Caki2 (cell line): ENCODE measurements around the gene RNF167. TPM values are rescaled to one million over a fixed set of nuclear protein-coding genes. Genes with fewer than 3 reads are reported as not detected.
A peak's percentile ranks its signal among the peaks of the same experiment; 100 is the strongest.
"Not testable (repeated sequence)": the region's sequence is repeated elsewhere in the genome, so short reads cannot be mapped to it uniquely, and the experiment has no call there.

Experiments used
- DNase-seq: peaks from one replicate; pipeline ENCODE4 v3.0.0-alpha.2; 2015; ENCODE audit warnings: low read depth
- in situ Hi-C: cut with HindIII; loops from 2 replicates; pipeline ENCODE4 v1.10.0; 2016; ENCODE audit warnings: low sequenced_read_pairs, low pct_unique_long_range_greater_than_20kb, mixed read lengths
- total RNA-seq: library from RNA; depleted of rRNA; stranded (reverse); fragments of >200 nt; shearing (Covaris generic); gene quantifications from 2 replicates; pipeline ENCODE4 v1.2.3, GENCODE V29; 2014; ENCODE audit warnings: low replicate concordance

The RNF167 gene
- total RNA-seq, 1 experiment from 2014 or later, result 57.1 TPM

- no peak for DNase-seq
- in situ Hi-C loops, result no loop called here
Observed at GRCh38 chr17:4901108-4901647, 38.9 kb upstream of the RNF167 start.

DNA sequence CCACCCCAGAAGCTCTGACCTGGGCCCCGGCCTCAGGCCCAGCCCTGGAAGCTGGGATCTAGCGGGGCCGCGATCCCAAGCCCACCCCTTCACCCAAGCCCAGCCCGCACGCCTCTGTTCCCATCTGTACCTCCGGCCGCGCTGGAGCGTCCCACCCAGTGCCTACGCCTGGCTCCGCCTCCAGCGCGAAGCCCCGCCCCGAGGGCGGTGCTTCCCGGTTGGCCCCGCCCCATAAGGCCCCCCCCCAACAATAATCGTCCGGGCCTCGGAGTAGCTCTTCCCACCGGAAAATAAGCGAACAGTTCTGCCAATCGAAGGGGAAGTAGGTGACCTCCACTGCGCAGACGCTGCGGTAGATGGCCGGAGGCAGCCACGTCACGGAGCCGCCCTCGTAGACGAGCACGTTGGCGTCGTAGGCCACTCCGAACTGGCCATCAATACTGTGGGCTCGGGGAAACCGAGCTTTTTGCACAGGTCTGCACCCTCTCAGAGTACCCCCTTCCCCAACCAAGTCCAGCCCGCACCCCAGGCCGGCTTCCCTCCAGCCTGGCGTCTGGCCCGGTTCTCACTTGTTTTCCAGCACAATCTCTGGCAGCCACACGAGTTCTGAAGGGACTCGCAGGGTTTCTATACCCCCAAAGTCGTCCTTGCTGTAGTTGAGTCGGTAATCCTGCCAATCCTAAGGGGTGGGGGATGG, 38.3 kb upstream of the RNF167 start:
- no peak for DNase-seq
- in situ Hi-C loops, result no loop called here

DNA sequence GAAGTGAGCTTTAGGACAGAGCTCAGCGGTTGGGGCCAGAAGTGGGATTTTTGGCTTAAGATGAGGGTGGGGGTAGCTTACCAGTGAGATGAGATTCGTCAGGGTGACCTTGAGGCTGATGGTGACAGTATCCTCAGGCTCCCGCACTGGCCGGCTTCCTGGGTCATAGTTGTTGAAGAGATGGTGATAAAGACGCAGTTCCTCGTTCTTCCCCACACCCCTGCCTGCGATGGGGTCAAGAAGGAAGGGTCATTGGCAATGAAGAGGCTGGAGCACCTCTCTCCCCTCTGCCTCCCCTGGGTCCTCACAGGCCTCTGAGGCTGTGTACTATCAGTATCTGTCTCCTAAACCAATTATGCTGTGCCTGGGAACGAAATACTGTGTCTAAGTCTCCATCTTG, 37.5 kb upstream of the RNF167 start:
- DNase-seq, result no peak
- in situ Hi-C loops, result no loop called here

- DNase-seq, result peak; percentile 75
- in situ Hi-C loops, result no loop called here
Observed at GRCh38 chr17:4903051-4903818, 36.8 kb upstream of the RNF167 start, which contains the start of gene CHRNE. Gene CHRNE (minus strand): TSS chr17:4903098. CDS start chr17:4903063, 35 bp downstream.

GRCh38 chr17:4906642-4907041, 33.4 kb upstream of the RNF167 start:
- DNase-seq, in situ Hi-C loops: not testable (repeated sequence)

GRCh38 chr17:4908301-4908700, 31.8 kb upstream of the RNF167 start:
- DNase-seq, result no peak
- in situ Hi-C loops, result no loop called here

GRCh38 chr17:4908711-4909496, 31.2 kb upstream of the RNF167 start:
- peak; percentile 90 for DNase-seq
- in situ Hi-C loops, result no loop called here

DNA sequence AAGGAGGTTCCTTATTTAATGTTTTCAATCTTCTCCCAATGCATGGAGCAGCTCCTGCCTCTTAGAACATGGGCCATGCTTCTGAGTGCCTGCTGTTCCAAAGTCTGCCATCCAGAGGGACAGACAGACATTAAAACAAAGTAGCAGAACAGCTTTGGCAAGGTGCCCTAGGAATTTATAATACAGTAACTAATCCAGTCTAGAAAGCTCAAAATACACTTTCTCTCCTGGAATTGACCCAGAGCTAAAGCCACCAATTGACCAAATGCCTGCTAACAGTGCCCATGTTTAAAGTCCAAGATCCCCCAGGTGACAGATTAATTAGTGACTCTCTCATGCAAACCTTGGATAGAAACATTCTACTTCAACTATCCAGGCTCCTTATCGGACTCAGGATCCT, 26.1 kb upstream of the RNF167 start:
- in situ Hi-C loops, result no loop called here
- DNase-seq, result no peak

- DNase-seq, in situ Hi-C loops: not testable (repeated sequence)
Observed at GRCh38 chr17:4914551-4914950, 25.5 kb upstream of the RNF167 start.

- in situ Hi-C loops, result no loop called here
- no peak for DNase-seq
Observed at GRCh38 chr17:4919511-4920047, 20.5 kb upstream of the RNF167 start.

DNA sequence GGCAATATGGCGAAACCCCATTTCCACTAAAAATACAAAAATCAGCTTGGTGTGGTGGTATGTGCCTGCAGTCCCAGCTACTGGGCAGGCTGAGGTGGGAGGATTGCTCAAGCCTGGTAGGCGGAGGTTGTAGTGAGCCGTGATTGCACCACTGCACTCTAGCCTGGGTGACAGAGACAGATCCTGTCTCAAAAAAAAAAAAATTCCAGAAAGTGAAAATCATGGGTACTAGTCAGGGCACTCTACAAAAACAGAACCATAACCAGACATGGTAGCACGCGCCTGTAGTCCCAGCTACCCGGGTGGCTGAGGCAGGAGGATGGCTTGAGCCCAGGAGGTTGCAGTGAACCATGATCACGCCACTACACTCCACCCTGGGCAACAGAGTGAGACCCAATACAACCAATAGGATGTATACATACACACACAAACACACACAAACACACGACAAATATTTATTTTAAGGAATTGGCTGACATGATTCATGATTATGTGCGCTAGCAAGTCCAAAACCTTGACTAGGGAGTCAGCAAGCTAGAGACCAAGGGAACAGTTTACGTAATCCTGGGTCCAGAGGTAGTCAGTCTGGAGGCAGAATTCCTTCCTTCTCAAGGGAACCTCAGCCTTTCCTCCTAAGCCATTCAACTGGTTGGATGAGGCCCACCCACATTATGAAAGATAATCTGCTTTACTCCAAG, 19.6 kb upstream of the RNF167 start:
- in situ Hi-C loops, result no loop called here
- DNase-seq, result no peak

DNA sequence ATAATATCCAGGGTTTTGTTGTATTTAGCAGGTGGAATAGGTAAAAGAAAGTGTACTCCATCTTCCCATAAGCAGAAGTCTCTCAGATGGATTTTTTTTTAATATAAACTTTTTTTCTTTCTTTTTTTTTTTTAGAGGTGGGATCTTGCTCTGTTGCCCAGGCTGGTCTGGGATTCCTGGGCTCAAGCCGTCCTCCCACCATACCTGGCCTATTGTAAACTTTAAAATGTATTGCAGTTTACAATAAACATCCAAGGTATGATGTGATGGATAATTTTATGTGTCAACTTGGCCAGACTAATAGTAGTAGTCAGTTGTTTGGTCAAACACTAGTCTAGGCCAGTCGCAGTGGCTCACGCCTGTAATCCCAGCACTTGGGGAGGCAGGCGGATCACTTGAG, 18.7 kb upstream of the RNF167 start:
- DNase-seq, result no peak
- in situ Hi-C loops, result no loop called here

- in situ Hi-C loops, DNase-seq: not testable (repeated sequence)
Observed at GRCh38 chr17:4926577-4927335, 13.3 kb upstream of the RNF167 start.

- in situ Hi-C loops, result no loop called here
- DNase-seq, result no peak
Observed at GRCh38 chr17:4928881-4929280, 11.2 kb upstream of the RNF167 start.

DNA sequence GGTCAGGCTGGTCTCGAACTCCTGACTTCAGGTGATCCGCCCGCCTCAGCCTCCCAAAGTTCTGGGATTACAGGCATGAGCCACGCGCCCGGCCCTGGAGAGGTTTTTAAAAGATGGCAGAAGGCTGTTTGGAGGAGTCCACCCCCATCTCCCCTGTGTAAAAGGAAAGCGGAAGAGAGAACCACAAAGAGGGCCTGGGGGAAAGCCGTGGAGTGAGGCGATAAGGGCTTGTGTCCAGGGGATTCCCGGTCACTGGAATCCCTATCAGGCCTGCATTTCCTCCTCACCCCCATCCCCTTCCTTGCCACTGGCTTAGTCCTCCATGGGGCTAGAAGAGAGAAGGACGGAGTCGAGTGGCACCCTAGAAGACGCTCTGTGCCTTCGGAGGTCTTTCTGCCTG, 8.1 kb upstream of the RNF167 start, which contains the start of gene GP1BA:
TSS of gene GP1BA (plus strand) at position 315 of the 400 bp plus-strand sequence. CDS start 328 bp downstream, outside the sequence.
- DNase-seq, result no peak
- in situ Hi-C loops, result no loop called here

- in situ Hi-C loops, result no loop called here
- no peak for DNase-seq
Observed at GRCh38 chr17:4932756-4933155, 7.3 kb upstream of the RNF167 start.

DNA sequence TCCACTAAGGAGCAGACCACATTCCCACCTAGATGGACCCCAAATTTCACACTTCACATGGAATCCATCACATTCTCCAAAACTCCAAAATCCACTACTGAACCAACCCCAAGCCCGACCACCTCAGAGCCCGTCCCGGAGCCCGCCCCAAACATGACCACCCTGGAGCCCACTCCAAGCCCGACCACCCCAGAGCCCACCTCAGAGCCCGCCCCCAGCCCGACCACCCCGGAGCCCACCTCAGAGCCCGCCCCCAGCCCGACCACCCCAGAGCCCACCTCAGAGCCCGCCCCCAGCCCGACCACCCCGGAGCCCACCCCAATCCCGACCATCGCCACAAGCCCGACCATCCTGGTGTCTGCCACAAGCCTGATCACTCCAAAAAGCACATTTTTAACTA, 6.4 kb upstream of the RNF167 start:
- in situ Hi-C loops, result no loop called here
- no peak for DNase-seq
